Muscle of back (tissue), 11 donors: ENCODE data around the gene GCG. TPM values are rescaled to one million over a fixed set of nuclear protein-coding genes. Genes with fewer than 3 reads are reported as not detected.
A peak's percentile ranks its signal among the peaks of the same experiment; 100 is the strongest.

ENCODE experiments used
- DNase-seq, 3 donors: peaks; one replicate each; pipeline versions ENCODE4 v3.0.0 to v3.0.0-alpha.2; 2013
- polyA plus RNA-seq, 10 donors: library from polyadenylated mRNA; unstranded; fragments of 120-200 nt; gene quantifications; one replicate each; pipeline ENCODE4 v1.2.1, GENCODE V29; 2013; ENCODE audit not compliant: insufficient read length in 10 of 10

GCG gene
- polyA plus RNA-seq, 10 donors, result 4.7 to 52.4 (median 12.9) TPM

DNA sequence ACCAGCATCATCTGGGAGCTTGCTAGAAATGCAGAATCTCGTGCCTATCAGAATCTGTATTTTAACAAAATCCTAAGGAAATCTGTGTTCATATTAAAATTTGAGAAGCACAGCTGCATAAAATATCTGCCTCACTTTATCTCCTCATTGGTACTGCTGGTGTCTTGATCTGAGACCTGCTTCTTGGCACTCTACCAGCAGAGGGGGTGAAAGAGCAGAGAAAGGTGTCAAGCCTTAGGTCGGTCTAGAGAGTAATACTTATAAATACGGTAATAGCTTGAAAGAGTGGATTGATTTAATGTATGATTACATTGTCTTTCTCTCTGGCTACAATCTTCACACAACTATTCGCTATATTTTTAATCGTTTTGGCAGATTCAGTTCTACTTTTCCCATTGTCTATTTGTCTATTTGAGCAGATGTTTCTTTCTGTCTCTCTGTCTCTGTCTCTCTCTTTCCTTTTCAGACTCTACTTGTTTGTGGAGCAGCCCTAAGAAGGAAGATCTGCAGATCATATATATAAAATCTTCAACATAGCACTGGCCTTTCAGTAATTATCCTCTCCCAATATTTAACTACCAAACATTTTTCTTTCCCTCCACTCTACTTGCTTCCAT lies 1.7 kb upstream of the GCG start:
- peak; percentile 49 to 72 (median 62) for DNase-seq

DNA sequence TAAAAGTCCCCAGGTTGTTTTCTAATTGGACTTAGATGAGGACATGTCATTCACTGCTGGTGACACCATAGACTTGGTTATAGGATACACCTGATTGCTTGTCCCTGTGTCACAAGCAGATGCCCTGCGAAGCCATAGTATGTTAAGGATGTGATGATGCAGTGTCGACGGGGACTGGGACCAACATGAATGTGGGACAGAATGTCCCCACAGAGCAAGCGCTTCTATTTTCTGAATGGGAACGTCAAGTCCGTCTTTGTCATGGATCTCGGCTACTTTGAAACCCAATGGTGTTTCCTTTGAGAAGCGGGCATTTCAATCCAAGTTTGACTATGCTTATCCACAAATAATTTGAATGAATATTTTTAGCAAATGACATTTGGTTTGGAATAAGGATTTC lies 2.1 kb downstream of the GCG start:
- no peak for DNase-seq

DNA sequence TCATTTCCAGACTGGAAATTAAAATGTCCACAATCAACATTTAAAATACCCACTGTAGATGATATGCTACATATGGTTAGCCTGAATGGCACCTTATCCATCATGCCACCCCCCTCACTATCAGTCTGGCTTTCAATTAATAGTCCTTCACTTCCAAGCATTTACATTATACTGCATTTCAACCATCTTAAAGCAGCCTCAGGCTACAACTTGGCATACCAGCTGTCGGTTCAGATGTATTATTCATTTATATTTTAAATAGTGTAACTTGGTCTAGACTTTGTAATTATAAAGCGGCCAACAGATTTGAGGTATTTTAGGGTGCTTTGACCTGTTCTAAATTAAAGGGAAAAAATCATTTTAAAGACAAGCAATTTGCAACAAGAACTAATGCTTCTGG lies 2.6 kb downstream of the GCG start:
- DNase-seq, result no peak

DNA sequence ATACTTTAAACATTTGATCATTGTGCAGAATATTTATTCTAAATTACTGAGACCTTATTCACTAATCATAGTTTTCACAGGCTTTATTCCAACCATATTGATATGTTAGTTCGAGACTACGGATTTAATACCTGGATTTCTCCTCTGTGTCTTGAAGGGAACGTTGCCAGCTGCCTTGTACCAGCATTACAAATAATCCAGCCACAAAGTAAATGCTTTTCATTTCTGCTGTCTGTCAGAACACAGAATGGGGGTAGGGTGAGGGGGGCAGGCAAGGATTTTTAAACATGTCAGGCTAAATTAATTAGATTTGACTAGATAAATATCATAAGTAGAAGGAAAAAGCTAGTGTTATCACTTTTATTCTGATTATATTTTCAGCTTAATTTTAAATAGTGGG lies 3.1 kb downstream of the GCG start:
- DNase-seq, result no peak

DNA sequence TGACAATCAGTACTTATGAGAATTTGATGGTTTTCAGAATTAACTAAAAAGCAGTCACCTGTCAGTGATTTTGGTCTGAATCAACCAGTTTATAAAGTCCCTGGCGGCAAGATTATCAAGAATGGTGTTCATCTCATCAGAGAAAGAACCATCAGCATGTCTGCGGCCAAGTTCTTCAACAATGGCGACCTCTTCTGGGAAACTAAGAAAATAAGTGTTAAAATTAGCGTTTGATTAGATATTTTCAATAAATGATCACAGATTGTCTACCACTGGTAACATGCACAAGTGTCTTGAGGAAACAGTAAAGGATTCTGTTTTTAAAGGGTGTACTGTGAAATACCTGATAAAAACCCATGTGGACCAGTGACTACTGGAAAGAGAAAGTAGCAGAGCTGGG lies 8.1 kb downstream of the GCG start:
- no peak for DNase-seq

DNA sequence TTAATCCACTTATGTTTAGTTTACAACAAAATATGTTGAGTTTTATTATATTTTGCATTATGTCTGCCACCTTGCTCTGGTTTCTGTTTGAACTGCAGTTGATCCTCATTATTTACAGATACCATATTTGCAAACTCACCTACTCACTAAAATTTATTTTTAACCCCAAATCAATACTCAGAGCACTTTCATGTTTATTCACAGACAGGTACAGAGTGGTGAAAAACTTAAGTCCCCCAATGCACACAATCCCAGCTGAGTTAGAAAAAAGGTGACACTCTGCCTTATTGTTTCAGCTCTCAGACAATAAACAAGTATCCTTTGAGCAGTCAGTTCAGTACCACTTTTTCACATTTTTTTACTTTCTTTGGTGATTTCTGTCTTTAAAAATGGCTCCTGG lies 13.7 kb downstream of the GCG start:
- DNase-seq, result no peak

DNA sequence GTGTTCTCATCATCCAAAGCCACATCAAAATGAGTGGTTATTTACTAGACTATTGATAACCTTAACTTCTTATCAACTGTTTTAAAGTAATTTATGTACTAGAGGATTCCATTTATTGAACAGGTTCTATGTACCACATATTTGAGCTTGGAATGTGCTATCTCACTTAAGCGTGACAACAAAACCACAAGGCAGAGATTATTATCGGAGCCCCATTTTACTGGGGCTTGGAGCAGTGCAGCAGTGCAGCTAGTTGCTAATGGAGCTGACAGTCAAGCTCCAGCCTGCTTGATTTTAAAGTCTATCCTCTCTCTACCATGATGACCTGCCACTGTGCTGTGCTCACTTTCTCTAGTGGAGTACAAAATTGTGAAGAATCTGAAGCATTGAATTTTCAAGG lies 24.6 kb downstream of the GCG start:
- DNase-seq, result no peak

DNA sequence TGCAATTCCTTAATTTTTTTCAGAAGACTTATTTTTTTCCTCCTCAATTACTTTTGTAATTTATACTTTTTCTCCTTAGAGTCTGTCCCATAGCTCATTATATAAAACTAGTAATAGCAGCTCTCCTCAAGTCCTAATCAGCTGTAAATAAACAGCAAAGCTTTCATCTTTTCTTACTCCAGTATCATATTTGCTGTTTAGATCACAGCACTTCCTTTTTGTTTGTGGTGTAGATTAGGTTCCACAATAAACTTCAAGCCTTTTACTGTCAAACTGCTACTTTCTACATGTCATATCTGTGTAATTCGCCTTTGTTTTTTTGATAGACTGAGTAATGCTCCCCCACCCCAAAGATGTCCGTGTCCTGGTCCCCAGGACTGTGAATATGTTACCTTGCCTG lies 25.5 kb downstream of the GCG start:
- no peak for DNase-seq

DNA sequence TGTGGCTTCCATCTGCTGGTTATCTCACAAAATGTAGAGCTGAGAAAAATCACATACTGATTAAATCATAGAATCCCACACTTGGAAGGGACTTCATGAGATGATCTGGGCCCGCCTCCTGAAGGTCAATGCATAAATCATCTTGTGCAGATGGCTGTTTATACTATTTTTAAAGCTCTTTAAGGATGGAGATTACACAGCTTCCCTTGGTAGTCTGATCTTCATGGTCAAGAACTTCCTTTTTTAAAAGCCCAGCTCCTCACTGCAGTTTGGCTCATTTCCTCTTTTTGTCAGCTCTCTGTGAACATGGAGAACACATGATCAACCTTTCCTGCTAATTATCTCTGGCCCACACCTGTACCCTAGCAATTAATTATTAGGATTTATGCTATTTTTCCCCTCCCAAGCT lies 25.9 kb downstream of the GCG start:
- peak in 2 of 3 donors; percentile 33 to 54 for DNase-seq

DNA sequence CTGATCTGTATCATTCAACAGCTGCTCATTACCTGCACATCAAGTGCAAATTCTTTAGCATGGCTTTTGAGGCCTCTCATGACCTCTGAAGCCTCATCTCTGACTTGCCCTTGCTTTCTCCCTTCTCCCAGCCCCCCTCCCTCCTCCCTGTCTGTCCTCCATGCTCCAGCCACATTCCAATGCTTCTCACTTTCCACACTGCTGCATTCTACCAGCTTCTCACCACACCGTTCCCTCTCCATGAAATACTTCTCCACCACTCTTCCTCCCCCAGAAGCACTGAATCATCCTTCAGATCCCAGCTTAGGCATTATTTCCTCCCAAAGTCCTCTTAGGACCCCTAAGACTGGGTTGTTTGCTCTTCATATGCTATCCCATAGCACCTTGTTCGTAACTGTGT lies 26.9 kb downstream of the GCG start:
- no peak for DNase-seq

DNA sequence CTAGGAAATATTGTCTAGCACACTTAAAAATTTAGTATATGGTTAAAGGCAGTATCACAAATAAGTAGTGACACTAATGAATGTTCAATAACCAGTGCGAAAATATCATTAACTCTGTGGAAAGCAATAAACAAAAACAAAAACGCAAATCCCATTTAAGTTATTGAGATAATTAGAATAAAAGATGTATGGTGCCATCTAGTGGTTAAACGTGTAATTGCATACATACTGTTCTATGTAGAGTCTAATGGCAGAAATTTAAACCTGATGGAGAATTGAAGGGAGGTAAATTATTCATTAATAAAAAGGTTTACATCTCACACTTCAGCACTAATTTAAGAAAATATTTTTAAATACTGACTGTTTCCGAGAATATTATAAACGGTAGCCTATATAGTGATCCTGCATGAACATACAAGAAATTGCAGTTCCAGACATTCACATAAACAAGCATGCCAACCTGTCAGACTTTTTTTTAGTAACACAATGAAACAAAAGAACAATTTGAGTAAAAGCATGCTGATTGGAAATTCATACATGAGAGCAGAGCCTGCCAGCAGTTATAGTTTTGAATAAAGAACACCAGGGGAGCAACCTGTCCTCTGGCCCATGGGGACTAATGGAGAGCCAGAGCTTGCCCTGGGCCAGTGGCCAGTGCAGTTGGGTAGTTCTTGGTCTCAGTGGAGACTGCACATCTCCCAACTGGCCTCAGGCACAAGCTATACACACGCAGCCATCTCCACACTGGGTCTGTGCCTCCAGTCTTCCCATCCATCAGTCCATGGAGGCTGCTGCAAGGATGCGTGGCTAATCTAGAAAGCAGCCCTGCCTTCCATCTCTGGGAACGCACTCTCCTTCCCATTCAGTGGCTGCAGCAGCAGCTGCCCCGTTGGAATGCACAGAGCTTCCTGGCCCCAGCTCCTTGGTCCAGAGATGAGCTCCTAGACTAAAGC lies 28.0 kb downstream of the GCG start:
- peak; percentile 63 to 73 (median 70) for DNase-seq

DNA sequence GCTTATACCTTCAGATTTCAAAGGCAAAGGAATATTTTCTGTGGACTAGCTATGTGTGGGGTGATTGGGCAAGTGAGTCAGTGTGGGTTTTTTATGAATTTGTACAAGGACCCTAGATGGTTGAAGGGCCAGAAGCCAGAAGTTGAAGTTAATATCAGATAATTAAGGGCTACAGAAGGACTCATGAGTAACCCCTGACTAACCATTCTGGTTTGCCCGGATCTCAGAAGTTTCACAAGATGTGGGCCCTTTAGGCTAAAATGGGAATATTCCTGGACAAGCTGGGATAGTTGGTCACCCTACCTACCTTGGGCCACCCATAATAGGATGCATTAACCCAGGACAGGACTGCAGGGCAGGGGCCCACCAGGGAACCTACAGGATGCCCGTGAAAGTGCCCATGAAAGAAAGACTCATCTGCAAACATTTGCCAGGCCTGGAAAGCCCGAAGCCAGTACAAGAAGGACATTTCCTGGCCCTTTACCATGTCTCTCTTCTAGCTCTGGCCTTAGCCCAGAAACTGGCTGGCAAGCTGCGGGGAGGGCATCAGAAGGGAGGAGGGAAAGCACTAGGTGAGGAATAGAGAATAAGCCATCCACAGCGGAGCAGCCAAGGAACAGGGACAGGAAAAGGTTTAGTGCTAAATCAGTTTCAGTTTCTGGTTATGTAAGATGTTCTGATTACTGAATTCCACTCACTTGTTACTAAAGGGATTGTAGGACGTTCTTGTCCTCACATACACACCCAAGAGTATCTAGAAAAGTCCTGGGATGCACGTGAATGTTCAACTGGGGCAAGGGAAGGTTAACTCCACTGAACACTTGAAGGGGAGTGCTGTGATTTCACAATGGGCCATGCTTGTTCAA lies 33.6 kb downstream of the GCG start:
- no peak for DNase-seq

DNA sequence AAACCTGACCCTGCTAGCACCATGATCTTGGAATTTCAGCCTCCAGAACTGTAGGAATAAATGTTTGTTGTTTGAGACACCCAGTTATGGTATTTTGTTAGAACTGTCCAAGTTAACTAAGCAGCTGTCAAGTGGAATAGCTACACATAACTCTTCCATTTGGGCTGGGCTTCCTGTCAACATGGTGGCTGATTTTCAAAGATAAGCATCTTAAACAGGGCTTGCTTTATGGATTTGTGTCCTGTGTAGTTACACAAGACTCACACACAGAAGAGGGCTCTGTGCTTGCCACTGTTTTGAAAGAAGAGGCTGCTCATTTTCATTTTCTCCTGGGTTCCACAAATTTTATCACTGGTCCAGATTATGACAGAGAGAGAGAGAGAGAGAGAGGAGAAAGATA lies 35.7 kb downstream of the GCG start:
- no peak for DNase-seq

DNA sequence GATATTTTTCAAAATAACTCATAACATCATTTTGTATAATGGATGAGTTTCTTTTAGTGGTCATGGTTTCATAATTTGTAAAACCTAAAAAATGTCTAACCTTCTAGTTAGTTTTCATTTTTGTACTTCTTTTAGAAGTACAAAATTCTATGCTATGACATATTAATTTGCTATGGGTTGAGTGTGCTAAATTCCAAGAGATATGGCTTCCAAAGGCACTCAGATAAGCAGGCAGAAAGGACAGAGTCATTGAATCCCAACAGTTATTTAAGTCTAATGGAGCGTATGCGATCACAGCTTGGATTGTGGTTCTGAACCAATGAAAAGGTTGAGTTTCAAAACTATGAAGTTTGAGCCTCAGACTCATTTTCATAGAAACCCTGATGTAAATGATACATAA lies 37.0 kb downstream of the GCG start:
- no peak for DNase-seq

DNA sequence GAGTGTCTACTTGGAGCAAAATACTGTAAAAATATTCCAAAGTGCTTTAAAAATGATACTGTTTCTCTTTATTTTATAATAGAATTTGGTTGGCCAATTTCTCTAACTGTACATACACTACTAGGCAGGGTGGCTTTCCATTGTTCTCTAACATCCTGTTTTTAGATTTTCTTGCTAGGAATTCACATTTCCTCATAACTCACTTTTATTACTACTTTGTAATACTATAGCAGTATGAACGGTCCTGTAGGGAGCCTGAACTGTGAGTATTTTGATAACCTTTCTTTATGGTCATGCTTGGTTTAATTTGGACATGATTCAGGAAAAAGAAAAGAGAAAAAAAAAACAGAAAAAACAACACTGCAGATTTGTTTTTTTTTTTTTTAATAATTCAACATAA lies 37.8 kb downstream of the GCG start:
- no peak for DNase-seq

DNA sequence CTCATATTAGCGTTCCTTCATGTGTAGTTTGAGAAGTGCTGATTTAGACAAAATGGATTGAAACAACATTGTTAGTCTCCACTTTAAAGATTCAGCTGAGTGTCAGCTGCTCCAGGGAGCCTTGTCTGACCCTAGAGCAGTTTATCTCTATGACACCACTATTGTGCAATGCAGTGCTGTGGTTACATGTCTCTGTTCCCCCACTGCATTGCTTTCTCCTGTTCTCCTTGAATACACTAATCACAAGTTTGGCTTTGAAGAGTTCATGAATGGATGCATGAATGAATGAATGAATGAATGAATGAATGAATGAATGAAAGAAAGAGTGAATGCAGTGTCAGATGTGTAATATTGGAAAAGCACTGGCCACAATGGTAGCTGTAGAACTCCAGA lies 38.3 kb downstream of the GCG start:
- DNase-seq, result peak in 1 of 3 donors; percentile 45

DNA sequence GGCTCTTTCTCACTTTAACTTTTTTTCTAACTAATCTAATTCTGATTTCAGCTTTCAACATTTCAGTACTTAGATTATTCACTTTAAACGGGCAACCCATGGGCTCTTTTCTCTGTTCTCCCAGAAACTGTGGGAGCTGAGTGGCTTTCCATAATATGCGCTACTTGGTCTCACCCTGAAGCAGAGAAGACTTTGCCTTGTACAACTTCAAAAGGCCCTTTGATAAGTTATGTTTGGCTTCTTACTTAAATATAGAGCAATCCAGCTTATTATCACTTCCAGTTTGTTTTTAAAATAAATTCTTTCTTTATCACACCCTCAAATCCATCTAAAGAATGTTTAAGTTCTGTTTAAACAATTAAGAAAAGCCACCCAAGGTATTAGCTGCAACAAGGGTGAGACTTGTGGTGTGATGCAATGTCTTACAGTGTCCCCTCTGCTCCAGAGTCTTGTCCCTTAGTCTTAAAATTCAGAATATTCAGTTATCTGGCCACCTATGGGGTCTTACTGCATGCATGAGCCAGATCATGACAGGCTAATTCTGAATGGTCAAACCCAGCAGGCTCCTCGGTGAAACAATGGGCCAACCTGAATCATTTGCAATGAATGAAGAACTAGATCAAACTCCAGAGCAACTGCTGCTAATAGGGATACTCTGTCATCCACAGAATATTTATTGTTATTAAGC lies 38.8 kb downstream of the GCG start:
- no peak for DNase-seq

DNA sequence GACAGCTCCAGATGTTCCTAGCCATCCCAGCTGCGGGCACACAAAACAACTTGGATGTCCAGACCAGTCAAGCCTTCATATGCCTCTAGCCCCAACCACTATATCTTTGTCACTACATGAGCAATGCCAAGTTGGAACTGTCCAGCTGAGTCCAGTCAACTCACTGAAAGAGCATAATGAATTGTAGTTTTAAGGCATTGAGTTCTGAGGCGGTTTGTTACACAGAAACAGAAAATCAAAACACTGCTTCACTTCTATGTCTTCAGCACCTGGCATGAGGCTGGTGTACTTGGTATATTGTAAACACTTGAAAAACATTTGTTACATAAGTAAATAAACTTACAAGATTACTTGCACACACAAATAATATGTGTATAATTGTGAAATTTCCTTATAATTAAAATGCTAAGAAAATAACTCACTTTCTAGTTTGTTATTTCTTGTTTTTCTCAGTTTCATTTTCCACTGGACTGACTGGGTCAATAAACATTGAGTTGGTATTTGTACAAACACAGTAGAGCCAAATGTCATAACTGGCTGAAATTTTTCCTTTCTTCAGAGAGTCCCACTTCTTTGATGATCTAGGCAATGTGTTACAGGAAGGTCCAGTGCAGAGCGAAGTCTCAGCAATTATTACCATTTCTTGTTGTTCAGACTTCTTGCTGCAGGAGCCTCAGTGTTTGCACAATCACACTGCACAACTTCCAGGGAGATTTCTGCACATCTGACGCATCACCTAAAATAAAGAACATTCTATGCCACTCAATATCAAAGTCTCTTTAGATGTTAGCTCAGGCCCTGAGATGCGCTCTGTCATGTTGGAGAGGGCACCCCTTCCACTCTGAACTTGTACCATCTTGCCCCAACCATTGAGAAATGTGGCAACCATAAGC lies 39.8 kb downstream of the GCG start:
- no peak for DNase-seq

DNA sequence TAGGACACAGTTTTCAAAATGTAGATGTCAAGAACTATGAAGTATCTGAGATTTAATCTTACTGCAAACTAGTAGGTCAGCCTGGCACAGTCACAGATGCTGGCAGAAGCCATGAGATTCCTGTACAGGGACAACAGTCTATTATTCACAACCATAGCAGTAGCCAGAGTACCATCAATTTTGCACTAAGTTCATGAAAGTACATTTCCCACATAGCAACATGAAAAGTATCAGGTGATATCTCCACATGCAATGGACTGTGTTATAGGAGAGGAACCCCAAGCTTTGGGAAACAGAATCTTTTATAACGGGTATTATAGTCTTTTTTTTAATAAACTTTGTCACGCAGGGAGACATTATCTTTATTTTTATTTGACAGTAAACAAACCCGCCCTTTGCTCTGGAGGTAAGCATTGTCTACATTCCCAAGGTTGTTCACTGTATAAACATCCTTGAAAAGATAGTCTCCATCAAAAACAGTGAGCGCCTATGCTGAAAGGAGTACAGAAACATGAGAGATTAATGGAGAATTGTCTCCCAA lies 44.6 kb downstream of the GCG start:
- DNase-seq, result no peak

DNA sequence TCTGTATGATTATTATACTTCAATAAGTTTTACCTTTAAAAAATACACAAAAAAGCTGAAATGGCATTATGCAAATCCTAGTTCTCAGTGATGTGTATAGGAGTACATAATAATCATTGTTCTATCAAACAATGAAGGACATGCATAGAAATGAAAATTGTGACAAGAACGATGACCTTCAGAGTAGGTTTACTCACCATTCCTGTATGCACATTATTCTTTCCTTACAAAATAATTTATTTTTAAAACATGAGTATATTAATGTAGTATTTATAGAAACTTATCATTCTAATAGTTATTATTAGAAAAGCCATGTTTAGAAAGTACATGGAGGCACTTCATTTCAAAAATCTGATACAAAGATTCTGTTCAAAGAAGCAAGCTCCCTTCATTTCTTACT lies 45.3 kb downstream of the GCG start:
- DNase-seq, result no peak
